Esophagus (tissue), 2 donors: Measurements from ENCODE around the gene C11orf86. TPM values are rescaled to one million over a fixed set of nuclear protein-coding genes. Genes with fewer than 3 reads are reported as not detected.
A peak's percentile ranks its signal among the peaks of the same experiment; 100 is the strongest.

ENCODE experiments used
- H3K27ac ChIP-seq, 2 donors: one replicate each; pipeline ENCODE4 v1.5.1; 2013; ENCODE audit warnings: low read depth in 2 of 2, mild to moderate bottlenecking in 2 of 2, inconsistent platforms in 1 of 2, low read length in 1 of 2, moderate library complexity in 1 of 2
- H3K27me3 ChIP-seq, 2 donors: one replicate each; pipeline ENCODE4 v1.6.1; 2013; ENCODE audit warnings: low read length in 2 of 2, control low read depth in 1 of 2, mild to moderate bottlenecking in 1 of 2; ENCODE audit not compliant: insufficient read depth in 2 of 2, control insufficient read depth in 1 of 2
- H3K36me3 ChIP-seq, 2 donors: one replicate each; pipeline ENCODE4 v1.6.1; 2013; ENCODE audit warnings: low read length in 1 of 2; ENCODE audit not compliant: control insufficient read depth in 2 of 2, insufficient read depth in 2 of 2
- H3K4me1 ChIP-seq, 2 donors: one replicate each; pipeline ENCODE4 v1.6.1; 2013; ENCODE audit warnings: low read length in 1 of 2; ENCODE audit not compliant: control insufficient read depth in 2 of 2, insufficient read depth in 2 of 2
- H3K4me3 ChIP-seq, 2 donors: one replicate each; pipeline ENCODE4 v1.5.1; 2013; ENCODE audit warnings: low read length in 2 of 2, mild to moderate bottlenecking in 2 of 2, low read depth in 1 of 2, moderate library complexity in 1 of 2
- H3K9me3 ChIP-seq, 2 donors: one replicate each; pipeline ENCODE4 v1.6.1; 2013; ENCODE audit warnings: mild to moderate bottlenecking in 2 of 2, low read depth in 1 of 2, low read length in 1 of 2, moderate library complexity in 1 of 2; ENCODE audit not compliant: control insufficient read depth in 2 of 2, insufficient read depth in 1 of 2
- WGBS, 2 donors: extraction: QIAGEN DNeasy Blood & Tissue Kit; methylation state at CpG; one replicate each; pipeline ENCODE4 v1.1.7; 2013; 5-methylcytosine and 5-hydroxymethylcytosine counted together
- polyA plus RNA-seq, 2 donors: library from polyadenylated mRNA; stranded (reverse); fragments of 200-250 nt; gene quantifications; one replicate each; pipeline ENCODE4 v1.2.3, GENCODE V29; 2013
- donor health status: healthy with polysubstance abuse.
- donor health status: Bipolar disorder and iron deficiency.

C11orf86 gene
- polyA plus RNA-seq, 2 donors, result not detected

GRCh38 chr11:66962801-66963200 lies 12.3 kb upstream of the C11orf86 start:
- H3K9me3 ChIP-seq, result no peaks in the 10 kb centered on the region
- H3K27ac ChIP-seq, result no peak overlapping the region
- H3K4me1 ChIP-seq, result peaks cover 0 to 6% of the 10 kb centered on the region in 2 donors
- 84 to 93% methylated on average over 3 to 5 of the region's 5 CpGs for WGBS, 2 donors
- H3K4me3 ChIP-seq, result no peak overlapping the region
- H3K27me3 ChIP-seq, result no peaks in the 10 kb centered on the region
- no peaks in the 10 kb centered on the region for H3K36me3 ChIP-seq

- Histone ChIP-seq H3K27me3 (no peaks in the 10 kb centered on the region), H3K27ac (no peak overlapping the region), H3K36me3 (no peaks in the 10 kb centered on the region), H3K4me3 (no peak overlapping the region), H3K9me3 (no peaks in the 10 kb centered on the region), H3K4me1 (peaks cover 0 to 4% of the 10 kb centered on the region in 2 donors)
- 78 to 80% methylated on average over 3 of the region's 3 CpGs for WGBS, 2 donors
Measured at GRCh38 chr11:66964495-66964894, 10.6 kb upstream of the C11orf86 start.

- Histone ChIP-seq H3K27me3 (no peaks in the 10 kb centered on the region), H3K27ac (no peak overlapping the region), H3K36me3 (no peaks in the 10 kb centered on the region), H3K9me3 (no peaks in the 10 kb centered on the region), H3K4me1 (peaks cover 0 to 8% of the 10 kb centered on the region in 2 donors), H3K4me3 (no peak overlapping the region)
- 72 to 83% methylated on average over 5 of the region's 5 CpGs for WGBS, 2 donors
Measured at GRCh38 chr11:66966351-66966750, 8.8 kb upstream of the C11orf86 start.

GRCh38 chr11:66967670-66968425 lies 7.3 kb upstream of the C11orf86 start:
- 71 to 78% methylated on average over 5 of the region's 5 CpGs for WGBS, 2 donors
- H3K36me3 ChIP-seq, result no peaks in the 10 kb centered on the region
- no peak overlapping the region for H3K4me3 ChIP-seq
- H3K27ac ChIP-seq, result peak overlapping the region; percentile 29 to 82
- H3K4me1 ChIP-seq, result peaks cover 0 to 8% of the 10 kb centered on the region in 2 donors
- H3K27me3 ChIP-seq, result no peaks in the 10 kb centered on the region
- no peaks in the 10 kb centered on the region for H3K9me3 ChIP-seq

DNA sequence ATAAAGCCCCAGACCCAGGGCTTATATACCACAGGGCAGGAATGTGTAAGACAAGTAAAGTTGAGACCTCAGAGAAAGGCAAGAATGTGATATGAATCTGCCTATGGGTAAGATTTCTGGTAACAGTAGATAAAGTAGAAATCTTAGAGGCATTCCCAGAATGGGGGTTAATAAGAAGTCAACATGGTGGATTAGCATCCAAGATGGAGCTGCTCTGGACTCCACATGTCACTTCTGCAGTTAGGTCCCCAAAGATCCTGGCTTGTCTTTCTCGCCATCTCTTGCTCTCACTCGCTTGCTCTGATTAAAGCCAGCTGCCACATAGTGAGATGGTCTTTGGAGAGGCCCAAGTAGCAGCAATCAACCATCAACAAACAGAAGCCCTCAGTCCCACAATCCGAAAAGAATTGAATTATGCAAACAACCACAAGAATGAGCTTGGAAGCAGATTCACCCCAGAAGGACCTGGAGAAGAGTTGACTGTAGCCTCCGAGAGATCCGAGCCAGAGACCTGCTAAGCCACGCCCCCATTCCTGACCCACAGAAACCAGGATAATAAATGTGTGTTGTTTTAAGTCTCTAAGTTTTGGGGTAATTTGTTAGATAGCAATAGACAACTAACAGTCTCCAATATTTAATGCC lies 5.4 kb upstream of the C11orf86 start:
- peak overlapping the region in 1 of 2 donors; percentile 40 for H3K27ac ChIP-seq

GRCh38 chr11:66970371-66970806 lies 4.7 kb upstream of the C11orf86 start:
- Histone ChIP-seq H3K36me3 (no peaks in the 10 kb centered on the region), H3K4me1 (peaks cover 0 to 8% of the 10 kb centered on the region in 2 donors), H3K4me3 (no peak overlapping the region), H3K9me3 (no peaks in the 10 kb centered on the region), H3K27me3 (no peaks in the 10 kb centered on the region), H3K27ac (peak overlapping the region; percentile 33 to 90)
- 68 to 70% methylated on average over 4 of the region's 4 CpGs for WGBS, 2 donors

More for the DNA sequence above, 5.4 kb upstream of the C11orf86 start:
- H3K4me3 ChIP-seq, result no peak overlapping the region
- peaks cover 0 to 8% of the 10 kb centered on the region in 2 donors for H3K4me1 ChIP-seq
- no peaks in the 10 kb centered on the region for H3K27me3 ChIP-seq
- H3K9me3 ChIP-seq, result no peaks in the 10 kb centered on the region
- 85 to 87% methylated on average over 6 of the region's 6 CpGs for WGBS, 2 donors
- H3K36me3 ChIP-seq, result no peaks in the 10 kb centered on the region

GRCh38 chr11:66970807-66971442 lies 4.2 kb upstream of the C11orf86 start:
- H3K9me3 ChIP-seq, result no peaks in the 10 kb centered on the region
- peaks cover 0 to 8% of the 10 kb centered on the region in 2 donors for H3K4me1 ChIP-seq
- 27 to 34% methylated on average over 5 of the region's 5 CpGs for WGBS, 2 donors
- H3K27ac ChIP-seq, result peak overlapping the region; percentile 75 to 90
- no peaks in the 10 kb centered on the region for H3K36me3 ChIP-seq
- H3K4me3 ChIP-seq, result no peak overlapping the region
- no peaks in the 10 kb centered on the region for H3K27me3 ChIP-seq

GRCh38 chr11:66971488-66971887 lies 3.6 kb upstream of the C11orf86 start:
- no peaks in the 10 kb centered on the region for H3K36me3 ChIP-seq
- peak overlapping the region; percentile 75 to 90 for H3K27ac ChIP-seq
- H3K9me3 ChIP-seq, result no peaks in the 10 kb centered on the region
- peaks cover 0 to 8% of the 10 kb centered on the region in 2 donors for H3K4me1 ChIP-seq
- no peaks in the 10 kb centered on the region for H3K27me3 ChIP-seq
- 83 to 86% methylated on average over 2 of the region's 2 CpGs for WGBS, 2 donors
- no peak overlapping the region for H3K4me3 ChIP-seq

- H3K27me3 ChIP-seq, result no peaks in the 10 kb centered on the region
- WGBS, 2 donors, result 77 to 81% methylated on average over 8 of the region's 8 CpGs
- no peak overlapping the region for H3K27ac ChIP-seq
- no peaks in the 10 kb centered on the region for H3K9me3 ChIP-seq
- no peak overlapping the region for H3K4me3 ChIP-seq
- peaks cover 0 to 4% of the 10 kb centered on the region in 2 donors for H3K4me1 ChIP-seq
- no peaks in the 10 kb centered on the region for H3K36me3 ChIP-seq
Measured at GRCh38 chr11:66973956-66974580, 1.0 kb upstream of the C11orf86 start.
